Liver (tissue), 9 donors: ENCODE data around the gene ADAM8. TPM values are rescaled to one million over a fixed set of nuclear protein-coding genes. Genes with fewer than 3 reads are reported as not detected.

Experiments used
- DNase-seq: peaks from one replicate; pipeline ENCODE4 v3.0.0-alpha.2; 2017; ENCODE audit warnings: low spot score
- H3K27ac ChIP-seq, 2 donors: one replicate each; pipeline ENCODE4 v1.7.0; 2013; ENCODE audit warnings: inconsistent platforms in 2 of 2, low read length in 2 of 2, control low read depth in 1 of 2, low read depth in 1 of 2, mild to moderate bottlenecking in 1 of 2
- H3K27me3 ChIP-seq, 4 donors: one replicate each; pipeline versions ENCODE4 v1.6.1 to v1.7.0; 2013; ENCODE audit warnings: low read length in 3 of 4, inconsistent platforms in 1 of 4, mild to moderate bottlenecking in 1 of 4, moderate library complexity in 1 of 4; ENCODE audit not compliant: control insufficient read depth in 4 of 4, insufficient read depth in 4 of 4
- H3K36me3 ChIP-seq, 4 donors: one replicate each; pipeline versions ENCODE4 v1.6.1 to v1.7.0; 2013; ENCODE audit warnings: low read length in 3 of 4, mild to moderate bottlenecking in 3 of 4, low read depth in 1 of 4, moderate library complexity in 1 of 4; ENCODE audit not compliant: control insufficient read depth in 4 of 4, insufficient read depth in 3 of 4
- H3K4me1 ChIP-seq, 4 donors: one replicate each; pipeline versions ENCODE4 v1.6.1 to v1.7.0; 2013; ENCODE audit warnings: low read length in 3 of 4, mild to moderate bottlenecking in 3 of 4, moderate library complexity in 1 of 4; ENCODE audit not compliant: control insufficient read depth in 4 of 4, insufficient read depth in 4 of 4
- H3K4me3 ChIP-seq, 3 donors: one replicate each; pipeline versions ENCODE4 v1.6.1 to v1.7.0; 2013; ENCODE audit warnings: low read length in 3 of 3, control low read depth in 1 of 3, low read depth in 1 of 3, mild to moderate bottlenecking in 1 of 3
- H3K9ac ChIP-seq, 2 donors: one replicate each; pipeline ENCODE4 v1.7.0; 2013; ENCODE audit warnings: low read length in 2 of 2, mild to moderate bottlenecking in 2 of 2, moderate library complexity in 2 of 2, control low read depth in 1 of 2, low read depth in 1 of 2
- H3K9me3 ChIP-seq, 4 donors: one replicate each; pipeline versions ENCODE4 v1.6.1 to v1.7.0; 2013; ENCODE audit warnings: low read length in 3 of 4; ENCODE audit not compliant: control insufficient read depth in 4 of 4
- EGR1 ChIP-seq, 2 donors: IDR thresholded peaks; 2 replicates each; pipeline ENCODE4 v1.6.1; 2016 to 2018; ENCODE audit warnings: antibody characterized with exemption in 2 of 2, low read depth in 2 of 2
- FOXA1 ChIP-seq: IDR thresholded peaks from 2 replicates; pipeline ENCODE4 v1.6.1; 2016; ENCODE audit warnings: antibody characterized with exemption
- FOXA2 ChIP-seq: IDR thresholded peaks from 2 replicates; pipeline ENCODE4 v1.6.1; 2016; ENCODE audit warnings: antibody characterized with exemption
- GABPA ChIP-seq, 2 donors: IDR thresholded peaks in 1 of 2; conservative IDR thresholded peaks in 1 of 2; 2 replicates each; pipeline ENCODE4 v1.6.1; 2016; ENCODE audit warnings: antibody characterized with exemption in 2 of 2, mild to moderate bottlenecking in 1 of 2, moderate library complexity in 1 of 2
- HNF4G ChIP-seq: IDR thresholded peaks from 2 replicates; pipeline ENCODE4 v1.6.1; 2016; ENCODE audit warnings: antibody characterized with exemption
- NR2F2 ChIP-seq: IDR thresholded peaks from 2 replicates; pipeline ENCODE4 v1.6.1; 2016; ENCODE audit warnings: antibody characterized with exemption
- RAD21 ChIP-seq, 2 donors: IDR thresholded peaks; 2 replicates each; pipeline ENCODE4 v1.6.1; 2016; ENCODE audit warnings: antibody characterized with exemption in 2 of 2, mild to moderate bottlenecking in 2 of 2
- RXRA ChIP-seq, 2 donors: IDR thresholded peaks; 2 replicates each; pipeline ENCODE4 v1.6.1; 2017 to 2018; ENCODE audit warnings: antibody characterized with exemption in 2 of 2, mild to moderate bottlenecking in 1 of 2
- SP1 ChIP-seq: IDR thresholded peaks from 2 replicates; pipeline ENCODE4 v1.6.1; 2018; ENCODE audit warnings: antibody characterized with exemption, mild to moderate bottlenecking
- TAF1 ChIP-seq: conservative IDR thresholded peaks from 2 replicates; pipeline ENCODE4 v1.6.1; 2016; ENCODE audit warnings: antibody characterized with exemption, mild to moderate bottlenecking
- YY1 ChIP-seq: IDR thresholded peaks from 2 replicates; pipeline ENCODE4 v1.6.1; 2016; ENCODE audit warnings: antibody characterized with exemption, mild to moderate bottlenecking
- WGBS: extraction: QIAGEN DNeasy Blood & Tissue Kit; methylation state at CpG from one replicate; pipeline ENCODE4 v1.1.7; 2013; 5-methylcytosine and 5-hydroxymethylcytosine counted together
- polyA plus RNA-seq, 2 donors: library from polyadenylated mRNA; stranded (reverse) in 1 of 2; unstranded in 1 of 2; fragments of 200-250 nt in 1 of 2; fragments of >200 nt in 1 of 2; fragmentation: Nextera tagmentation in 1 of 2; extraction: Ambion mirVana in 1 of 2; gene quantifications; one replicate each; pipeline versions ENCODE4 v1.2.1 to v1.2.3, GENCODE V29; 2013 to 2015
- total RNA-seq, 2 donors: library from RNA; depleted of rRNA; stranded (reverse); fragments of >200 nt; gene quantifications; one replicate each; pipeline ENCODE4 v1.2.3, GENCODE V29; 2014
- TF ChIP-seq, protein P1 (sequence below): IDR thresholded peaks from 2 replicates; pipeline ENCODE4 v1.6.1; 2016; ENCODE audit warnings: antibody characterized with exemption
- TF ChIP-seq, protein P2 (sequence below): IDR thresholded peaks from 2 replicates; pipeline ENCODE4 v1.6.1; 2016; ENCODE audit warnings: antibody characterized with exemption
- TF ChIP-seq, protein P3 (sequence below): fragments of 150-350 bp; IDR thresholded peaks from 2 replicates; pipeline ENCODE4 v1.5.1; 2017; ENCODE audit warnings: improper control_type of control experiment, low read depth, low read length; ENCODE audit not compliant: missing input control
- TF ChIP-seq, protein P4 (sequence below): IDR thresholded peaks from 2 replicates; pipeline ENCODE4 v1.6.1; 2016; ENCODE audit warnings: antibody characterized with exemption
- TF ChIP-seq, protein P5 (sequence below): IDR thresholded peaks from 2 replicates; pipeline ENCODE4 v1.6.1; 2016; ENCODE audit warnings: antibody characterized with exemption, mild to moderate bottlenecking
- donor health status: healthy.
- donor health status: healthy.
- donor health status: healthy.
- donor health status: healthy.
- donor health status: healthy.

Gene ADAM8
- total and polyA plus RNA-seq, 4 donors = 1.3 to 6.9 (median 3.7) TPM

DNA sequence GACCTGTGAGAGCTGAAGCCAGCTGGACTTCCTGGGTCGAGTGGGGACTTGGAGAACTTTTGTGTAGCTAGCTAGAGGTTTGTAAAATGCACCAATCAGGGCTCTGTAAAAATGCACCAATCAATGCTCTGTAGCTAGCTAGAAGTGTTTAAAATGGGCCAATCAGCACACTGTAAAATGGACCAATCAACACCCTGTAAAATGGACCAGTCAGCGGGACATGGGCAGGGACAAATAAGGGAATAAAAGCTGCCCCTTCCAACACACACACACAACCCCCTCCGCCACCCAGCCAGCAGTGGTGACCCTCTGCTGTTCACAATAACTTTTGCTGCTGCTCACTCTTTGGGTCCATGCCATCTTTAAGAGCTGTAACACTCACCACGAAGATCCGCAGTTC, 39.2 kb upstream of the ADAM8 start:
- WGBS = 91% methylated on average over 5 of the region's 5 CpGs
- Histone ChIP-seq H3K9ac (no peak overlapping the region), H3K4me3 (no peak overlapping the region), H3K9me3 (no peaks in the 10 kb centered on the region), H3K27me3 (no peaks in the 10 kb centered on the region), H3K36me3 (peaks cover 0 to 19% (median 10%) of the 10 kb centered on the region in 4 donors), H3K4me1 (peaks cover 0 to 7% (median 5%) of the 10 kb centered on the region in 4 donors), H3K27ac (no peak overlapping the region)
- TF ChIP-seq, protein P1, sequence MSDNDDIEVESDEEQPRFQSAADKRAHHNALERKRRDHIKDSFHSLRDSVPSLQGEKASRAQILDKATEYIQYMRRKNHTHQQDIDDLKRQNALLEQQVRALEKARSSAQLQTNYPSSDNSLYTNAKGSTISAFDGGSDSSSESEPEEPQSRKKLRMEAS = no peak
- TF ChIP-seq, protein P2, sequence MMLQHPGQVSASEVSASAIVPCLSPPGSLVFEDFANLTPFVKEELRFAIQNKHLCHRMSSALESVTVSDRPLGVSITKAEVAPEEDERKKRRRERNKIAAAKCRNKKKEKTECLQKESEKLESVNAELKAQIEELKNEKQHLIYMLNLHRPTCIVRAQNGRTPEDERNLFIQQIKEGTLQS = no peak
- no peak for TF ChIP-seq SP1
- TF ChIP-seq YY1 = no peak
- TF ChIP-seq RXRA (IDR thresholded peaks at IDR 0.05) = no peak
- TF ChIP-seq FOXA2 = no peak
- no peak for TF ChIP-seq GABPA (IDR thresholded peaks at IDR 0.05 in 1 of 2, conservative IDR thresholded peaks at IDR 0.05 in 1 of 2)
- no peak for TF ChIP-seq HNF4G
- no peak for TF ChIP-seq RAD21 (IDR thresholded peaks at IDR 0.05)
- TF ChIP-seq TAF1 = no peak
- TF ChIP-seq, protein P3, sequence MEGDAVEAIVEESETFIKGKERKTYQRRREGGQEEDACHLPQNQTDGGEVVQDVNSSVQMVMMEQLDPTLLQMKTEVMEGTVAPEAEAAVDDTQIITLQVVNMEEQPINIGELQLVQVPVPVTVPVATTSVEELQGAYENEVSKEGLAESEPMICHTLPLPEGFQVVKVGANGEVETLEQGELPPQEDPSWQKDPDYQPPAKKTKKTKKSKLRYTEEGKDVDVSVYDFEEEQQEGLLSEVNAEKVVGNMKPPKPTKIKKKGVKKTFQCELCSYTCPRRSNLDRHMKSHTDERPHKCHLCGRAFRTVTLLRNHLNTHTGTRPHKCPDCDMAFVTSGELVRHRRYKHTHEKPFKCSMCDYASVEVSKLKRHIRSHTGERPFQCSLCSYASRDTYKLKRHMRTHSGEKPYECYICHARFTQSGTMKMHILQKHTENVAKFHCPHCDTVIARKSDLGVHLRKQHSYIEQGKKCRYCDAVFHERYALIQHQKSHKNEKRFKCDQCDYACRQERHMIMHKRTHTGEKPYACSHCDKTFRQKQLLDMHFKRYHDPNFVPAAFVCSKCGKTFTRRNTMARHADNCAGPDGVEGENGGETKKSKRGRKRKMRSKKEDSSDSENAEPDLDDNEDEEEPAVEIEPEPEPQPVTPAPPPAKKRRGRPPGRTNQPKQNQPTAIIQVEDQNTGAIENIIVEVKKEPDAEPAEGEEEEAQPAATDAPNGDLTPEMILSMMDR = no peak
- TF ChIP-seq, protein P4, sequence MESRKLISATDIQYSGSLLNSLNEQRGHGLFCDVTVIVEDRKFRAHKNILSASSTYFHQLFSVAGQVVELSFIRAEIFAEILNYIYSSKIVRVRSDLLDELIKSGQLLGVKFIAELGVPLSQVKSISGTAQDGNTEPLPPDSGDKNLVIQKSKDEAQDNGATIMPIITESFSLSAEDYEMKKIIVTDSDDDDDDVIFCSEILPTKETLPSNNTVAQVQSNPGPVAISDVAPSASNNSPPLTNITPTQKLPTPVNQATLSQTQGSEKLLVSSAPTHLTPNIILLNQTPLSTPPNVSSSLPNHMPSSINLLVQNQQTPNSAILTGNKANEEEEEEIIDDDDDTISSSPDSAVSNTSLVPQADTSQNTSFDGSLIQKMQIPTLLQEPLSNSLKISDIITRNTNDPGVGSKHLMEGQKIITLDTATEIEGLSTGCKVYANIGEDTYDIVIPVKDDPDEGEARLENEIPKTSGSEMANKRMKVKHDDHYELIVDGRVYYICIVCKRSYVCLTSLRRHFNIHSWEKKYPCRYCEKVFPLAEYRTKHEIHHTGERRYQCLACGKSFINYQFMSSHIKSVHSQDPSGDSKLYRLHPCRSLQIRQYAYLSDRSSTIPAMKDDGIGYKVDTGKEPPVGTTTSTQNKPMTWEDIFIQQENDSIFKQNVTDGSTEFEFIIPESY = no peak
- TF ChIP-seq EGR1 (IDR thresholded peaks at IDR 0.05; ENCODE audit: low read depth in 2 of 2) = no peak
- TF ChIP-seq, protein P5, sequence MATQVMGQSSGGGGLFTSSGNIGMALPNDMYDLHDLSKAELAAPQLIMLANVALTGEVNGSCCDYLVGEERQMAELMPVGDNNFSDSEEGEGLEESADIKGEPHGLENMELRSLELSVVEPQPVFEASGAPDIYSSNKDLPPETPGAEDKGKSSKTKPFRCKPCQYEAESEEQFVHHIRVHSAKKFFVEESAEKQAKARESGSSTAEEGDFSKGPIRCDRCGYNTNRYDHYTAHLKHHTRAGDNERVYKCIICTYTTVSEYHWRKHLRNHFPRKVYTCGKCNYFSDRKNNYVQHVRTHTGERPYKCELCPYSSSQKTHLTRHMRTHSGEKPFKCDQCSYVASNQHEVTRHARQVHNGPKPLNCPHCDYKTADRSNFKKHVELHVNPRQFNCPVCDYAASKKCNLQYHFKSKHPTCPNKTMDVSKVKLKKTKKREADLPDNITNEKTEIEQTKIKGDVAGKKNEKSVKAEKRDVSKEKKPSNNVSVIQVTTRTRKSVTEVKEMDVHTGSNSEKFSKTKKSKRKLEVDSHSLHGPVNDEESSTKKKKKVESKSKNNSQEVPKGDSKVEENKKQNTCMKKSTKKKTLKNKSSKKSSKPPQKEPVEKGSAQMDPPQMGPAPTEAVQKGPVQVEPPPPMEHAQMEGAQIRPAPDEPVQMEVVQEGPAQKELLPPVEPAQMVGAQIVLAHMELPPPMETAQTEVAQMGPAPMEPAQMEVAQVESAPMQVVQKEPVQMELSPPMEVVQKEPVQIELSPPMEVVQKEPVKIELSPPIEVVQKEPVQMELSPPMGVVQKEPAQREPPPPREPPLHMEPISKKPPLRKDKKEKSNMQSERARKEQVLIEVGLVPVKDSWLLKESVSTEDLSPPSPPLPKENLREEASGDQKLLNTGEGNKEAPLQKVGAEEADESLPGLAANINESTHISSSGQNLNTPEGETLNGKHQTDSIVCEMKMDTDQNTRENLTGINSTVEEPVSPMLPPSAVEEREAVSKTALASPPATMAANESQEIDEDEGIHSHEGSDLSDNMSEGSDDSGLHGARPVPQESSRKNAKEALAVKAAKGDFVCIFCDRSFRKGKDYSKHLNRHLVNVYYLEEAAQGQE = no peak
- TF ChIP-seq FOXA1 = no peak
- DNase-seq = no peak

DNA sequence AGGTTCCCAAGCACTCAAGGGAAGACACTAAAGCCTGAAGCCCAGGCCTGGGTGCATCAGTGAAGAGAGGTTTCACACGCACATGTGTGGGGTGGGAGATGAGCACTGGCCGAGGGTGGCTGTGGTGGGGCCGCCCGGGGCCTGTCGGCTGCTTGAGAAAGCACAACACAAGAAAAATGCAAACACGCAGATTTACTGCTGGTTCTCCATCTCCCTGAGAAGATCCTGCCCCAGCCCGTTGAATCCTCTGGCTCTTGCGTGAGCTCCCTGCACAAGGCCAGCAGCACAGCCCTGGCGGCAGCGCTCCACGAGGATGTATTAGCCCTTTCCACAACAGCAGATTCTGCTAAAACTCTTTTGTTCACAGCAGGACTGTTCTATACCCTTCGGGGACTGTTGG, 38.2 kb upstream of the ADAM8 start:
- no peaks in the 10 kb centered on the region for H3K9me3 ChIP-seq
- H3K9ac ChIP-seq = no peak overlapping the region
- WGBS = 95% methylated on average over 12 of the region's 12 CpGs
- no peak for DNase-seq
- no peak overlapping the region for H3K4me3 ChIP-seq
- peaks cover 0 to 21% (median 10%) of the 10 kb centered on the region in 4 donors for H3K36me3 ChIP-seq
- peaks cover 5 to 14% (median 9%) of the 10 kb centered on the region in 4 donors for H3K4me1 ChIP-seq
- H3K27ac ChIP-seq = no peak overlapping the region
- H3K27me3 ChIP-seq = no peaks in the 10 kb centered on the region
- TF ChIP-seq FOXA1 (no peak), RAD21 (IDR thresholded peaks at IDR 0.05) (no peak), NR2F2 (no peak), YY1 (no peak)
- TF ChIP-seq, protein P5 = no peak
- TF ChIP-seq, protein P4 = no peak
- TF ChIP-seq, protein P3 = no peak
